ENCODE measurements around the gene SEC22A.

Gene SEC22A

DNA sequence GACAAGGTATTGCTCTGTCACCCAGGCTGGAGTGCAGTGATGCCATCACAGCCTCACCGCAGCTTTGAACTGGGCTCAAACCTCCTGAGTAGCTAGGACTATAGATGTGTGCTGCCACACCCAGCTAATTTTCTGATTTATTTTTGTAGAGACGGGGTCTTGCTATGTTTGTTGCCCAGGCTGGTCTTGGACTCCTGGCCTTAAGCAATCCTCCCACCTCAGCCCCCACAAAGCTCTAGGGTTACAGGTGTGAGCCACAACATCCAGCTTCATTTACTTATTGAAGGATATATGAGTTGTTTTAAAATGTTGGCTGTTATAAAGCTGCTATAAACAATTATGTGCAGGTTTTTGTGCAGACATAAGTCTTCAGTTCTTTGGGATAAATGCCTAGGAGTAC, 62.2 kb downstream of the SEC22A start:
- H3K4me3 ChIP-seq (ENCODE audit: low read length): no peak overlapping the region
- TF ChIP-seq ZNF274 (IDR thresholded peaks at IDR 0.05; ENCODE audit: low read depth, low read length): no peak

DNA sequence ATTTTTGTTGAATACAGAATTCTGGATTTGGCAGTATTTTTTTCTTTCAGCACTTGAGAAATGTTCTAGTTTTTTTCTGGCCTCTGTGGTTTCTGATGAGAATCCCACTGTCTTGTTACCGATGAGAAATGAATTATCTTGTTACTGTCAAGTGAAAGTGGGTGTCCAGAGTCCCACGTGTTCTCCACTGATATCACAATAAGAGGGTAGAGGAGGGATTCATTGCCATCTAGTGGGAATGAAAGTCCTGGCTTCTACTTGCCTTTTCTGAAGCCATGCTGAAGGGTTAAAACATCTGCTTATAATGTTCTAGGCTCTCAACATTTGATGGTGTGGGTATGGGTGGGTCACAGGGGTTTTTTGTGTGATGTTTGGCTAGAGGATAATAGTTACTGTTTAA, 66.1 kb downstream of the SEC22A start:
- TF ChIP-seq ZNF274 (IDR thresholded peaks at IDR 0.05; ENCODE audit: low read depth, low read length): no peak
- H3K4me3 ChIP-seq (ENCODE audit: low read length): no peak overlapping the region

DNA sequence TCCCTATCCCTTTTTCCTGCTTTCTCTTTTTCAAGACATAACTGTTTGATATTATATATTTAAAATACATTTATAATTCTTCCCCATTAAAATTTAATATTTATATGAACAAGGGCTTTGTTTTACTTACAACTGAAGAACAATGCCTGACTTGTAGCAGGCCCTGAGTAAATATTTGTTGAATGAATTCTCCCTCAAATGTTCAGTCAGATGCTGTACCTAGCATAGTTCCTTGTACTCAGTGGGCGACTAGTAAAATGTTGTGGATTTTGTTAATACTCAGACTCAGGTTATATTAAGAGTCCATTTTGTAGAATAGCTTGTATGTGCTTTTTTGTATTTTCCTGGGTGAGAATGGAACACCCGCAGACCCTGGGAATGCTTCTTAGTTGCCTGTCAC, 69.1 kb downstream of the SEC22A start:
- TF ChIP-seq ZNF274 (IDR thresholded peaks at IDR 0.05; ENCODE audit: low read depth, low read length): no peak
- no peak overlapping the region for H3K4me3 ChIP-seq (ENCODE audit: low read length)

DNA sequence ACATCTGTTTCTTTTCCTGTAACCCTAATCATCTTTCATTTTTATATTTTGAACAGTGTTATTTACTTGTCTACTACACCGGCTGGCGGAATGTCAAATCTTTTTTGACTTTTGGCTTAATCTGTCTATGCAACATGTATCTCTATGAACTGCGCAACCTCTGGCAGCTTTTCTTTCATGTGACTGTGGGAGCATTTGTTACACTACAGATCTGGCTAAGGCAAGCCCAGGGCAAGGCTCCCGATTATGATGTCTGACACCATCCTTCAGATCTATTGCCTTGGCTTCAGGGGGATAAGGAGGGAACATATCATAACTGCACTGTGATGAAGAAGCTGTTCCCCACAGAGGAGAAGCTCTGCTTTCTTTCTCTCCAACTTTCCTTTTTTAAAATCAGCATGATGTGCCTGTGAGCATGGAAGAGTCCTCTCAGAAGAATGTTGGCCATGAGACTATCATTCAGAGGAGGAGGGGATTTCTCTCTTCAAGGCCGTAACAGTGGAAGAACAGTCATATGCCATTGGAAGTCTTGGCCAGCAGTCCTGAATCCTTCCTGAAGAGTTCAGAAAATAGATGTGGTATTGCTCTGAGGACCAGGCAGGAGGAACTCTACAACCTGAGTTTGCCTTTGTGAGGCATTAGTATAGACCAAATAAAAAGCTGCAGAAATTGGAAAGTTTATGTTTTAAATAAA, 69.9 kb downstream of the SEC22A start:
- TF ChIP-seq ZNF274 (IDR thresholded peaks at IDR 0.05; ENCODE audit: low read depth, low read length): no peak
- H3K4me3 ChIP-seq (ENCODE audit: low read length): no peak overlapping the region

DNA sequence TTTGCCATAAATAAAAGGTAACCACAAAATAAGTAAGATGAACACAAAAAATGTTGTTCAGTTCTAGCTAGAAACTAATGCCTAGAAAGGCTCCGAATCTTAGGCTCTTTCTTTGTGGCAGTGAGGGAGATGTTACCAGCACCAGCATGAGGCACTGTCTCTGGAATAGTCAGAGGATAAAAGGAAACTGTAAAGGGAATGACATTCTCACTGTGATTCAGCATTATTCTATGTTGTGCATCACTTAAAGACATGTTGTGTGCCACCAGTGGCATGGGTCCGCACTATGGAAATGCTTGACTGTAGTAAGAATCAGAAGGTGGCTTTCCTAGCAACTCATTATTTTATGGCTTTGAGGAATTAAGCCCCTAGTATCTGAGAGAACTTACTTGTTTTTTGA, 70.8 kb downstream of the SEC22A start:
- no peak for TF ChIP-seq ZNF274 (IDR thresholded peaks at IDR 0.05; ENCODE audit: low read depth, low read length)
- H3K4me3 ChIP-seq (ENCODE audit: low read length): no peak overlapping the region

DNA sequence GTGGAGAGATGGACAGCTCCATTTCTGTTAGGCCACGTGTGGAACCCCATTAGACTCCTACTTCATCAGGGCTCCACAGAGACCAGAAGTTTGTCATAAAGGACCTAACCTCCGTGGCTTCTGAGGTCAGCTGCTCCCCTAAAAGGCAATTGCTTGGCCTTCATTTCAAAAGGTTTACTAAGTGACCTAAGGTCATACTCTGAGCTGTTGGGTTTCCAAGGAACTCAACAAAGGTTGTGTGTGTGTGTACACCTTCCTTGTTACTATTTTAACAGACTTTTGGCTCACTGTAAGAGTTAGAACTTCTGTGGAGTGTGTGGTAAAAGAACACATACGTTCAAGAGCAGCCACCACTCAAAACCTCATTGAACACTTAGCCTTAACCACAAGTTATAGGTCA, 73.9 kb downstream of the SEC22A start:
- no peak overlapping the region for H3K4me3 ChIP-seq (ENCODE audit: low read length)
- no peak for TF ChIP-seq ZNF274 (IDR thresholded peaks at IDR 0.05; ENCODE audit: low read depth, low read length)

DNA sequence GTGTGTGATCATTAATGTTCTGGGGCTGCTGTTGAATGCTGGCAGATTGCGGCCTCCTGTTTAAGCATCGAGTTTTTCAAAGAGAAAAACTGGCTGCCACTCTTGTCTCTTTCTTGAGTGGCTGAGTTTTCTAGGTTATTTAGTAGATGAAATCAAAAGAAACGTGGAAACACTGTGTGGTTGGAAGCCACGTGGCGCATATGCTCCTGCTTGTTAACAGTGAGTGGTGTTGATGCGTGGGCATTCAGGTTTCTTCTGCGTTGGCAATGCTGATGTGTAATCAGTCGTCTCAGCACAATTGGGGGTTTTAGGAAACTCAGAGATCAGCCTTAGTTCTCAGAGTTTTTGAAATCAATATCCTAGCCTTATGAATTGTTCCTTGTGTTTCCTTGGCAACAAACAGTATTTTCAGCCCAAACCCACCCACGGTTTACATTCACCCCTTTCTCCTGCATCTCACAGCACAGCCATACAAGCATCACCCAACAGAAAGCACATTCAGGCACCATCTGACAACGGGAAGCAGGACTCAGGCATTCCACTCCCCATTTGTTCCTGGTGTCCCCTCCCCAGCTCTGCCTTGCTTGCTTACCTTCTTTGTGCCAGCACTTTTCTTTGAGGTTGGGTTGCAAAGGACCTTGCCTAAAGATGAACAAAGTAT, 74.7 kb downstream of the SEC22A start:
- no peak overlapping the region for H3K4me3 ChIP-seq (ENCODE audit: low read length)
- no peak for TF ChIP-seq ZNF274 (IDR thresholded peaks at IDR 0.05; ENCODE audit: low read depth, low read length)

DNA sequence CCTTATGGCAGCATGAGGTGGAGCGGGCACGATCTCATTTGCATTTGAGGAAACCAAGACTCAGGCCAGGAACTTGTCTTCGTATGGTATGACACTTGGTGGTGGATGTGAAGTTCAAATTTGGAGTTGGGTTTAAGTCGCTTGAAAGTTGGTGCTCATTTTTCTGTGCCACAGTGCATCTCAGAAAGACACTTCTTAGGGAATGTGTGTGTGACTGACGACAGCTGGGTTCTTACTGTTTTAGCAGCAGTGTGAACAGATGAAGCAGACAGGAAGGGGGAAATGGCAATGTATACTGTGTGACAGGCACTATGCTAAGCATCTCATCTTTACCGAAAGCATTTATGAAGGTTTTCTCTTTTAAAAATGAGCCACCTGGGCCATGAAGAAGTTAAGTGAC, 75.4 kb downstream of the SEC22A start:
- no peak for TF ChIP-seq ZNF274 (IDR thresholded peaks at IDR 0.05; ENCODE audit: low read depth, low read length)
- no peak overlapping the region for H3K4me3 ChIP-seq (ENCODE audit: low read length)

DNA sequence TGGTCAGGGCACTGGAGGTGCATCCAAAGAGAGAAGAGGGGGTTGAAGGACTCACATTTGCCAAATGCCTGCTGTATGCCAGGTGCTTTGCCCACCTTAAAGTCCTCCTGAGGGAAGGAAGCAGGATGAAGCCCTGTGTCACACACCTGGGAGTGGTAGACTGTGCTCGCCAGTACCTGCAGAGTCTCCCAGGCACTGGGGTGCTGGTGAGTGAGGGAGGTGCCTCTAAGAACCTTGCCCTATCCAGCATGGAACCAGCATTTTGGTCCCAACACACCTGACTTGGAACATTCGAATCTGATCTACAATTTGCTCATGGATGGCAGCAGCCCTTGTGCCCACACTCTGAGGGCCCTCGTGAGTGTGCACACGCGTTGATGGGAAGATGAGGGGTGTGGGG, 76.7 kb downstream of the SEC22A start:
- TF ChIP-seq ZNF274 (IDR thresholded peaks at IDR 0.05; ENCODE audit: low read depth, low read length): no peak
- no peak overlapping the region for H3K4me3 ChIP-seq (ENCODE audit: low read length)

DNA sequence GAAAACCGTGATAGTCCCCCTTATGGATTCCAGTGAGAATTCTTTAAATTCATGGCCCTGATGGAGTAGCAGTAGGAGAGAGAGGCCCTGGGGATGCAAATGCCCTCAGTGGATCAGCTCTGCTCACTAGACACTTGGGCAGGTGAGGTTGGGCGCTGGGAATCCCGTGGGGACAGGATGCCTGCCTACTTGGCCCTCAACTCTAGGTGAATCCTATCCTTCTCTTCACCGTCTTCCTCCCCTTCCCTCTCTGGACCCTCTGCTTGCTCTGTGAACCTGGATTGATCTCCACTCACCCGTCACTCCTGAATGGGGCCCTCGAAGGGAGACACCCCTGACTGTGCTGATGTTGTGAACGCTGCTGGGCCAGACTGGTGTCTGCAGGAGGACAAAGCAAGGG, 77.4 kb downstream of the SEC22A start:
- no peak for TF ChIP-seq ZNF274 (IDR thresholded peaks at IDR 0.05; ENCODE audit: low read depth, low read length)
- H3K4me3 ChIP-seq (ENCODE audit: low read length): no peak overlapping the region

DNA sequence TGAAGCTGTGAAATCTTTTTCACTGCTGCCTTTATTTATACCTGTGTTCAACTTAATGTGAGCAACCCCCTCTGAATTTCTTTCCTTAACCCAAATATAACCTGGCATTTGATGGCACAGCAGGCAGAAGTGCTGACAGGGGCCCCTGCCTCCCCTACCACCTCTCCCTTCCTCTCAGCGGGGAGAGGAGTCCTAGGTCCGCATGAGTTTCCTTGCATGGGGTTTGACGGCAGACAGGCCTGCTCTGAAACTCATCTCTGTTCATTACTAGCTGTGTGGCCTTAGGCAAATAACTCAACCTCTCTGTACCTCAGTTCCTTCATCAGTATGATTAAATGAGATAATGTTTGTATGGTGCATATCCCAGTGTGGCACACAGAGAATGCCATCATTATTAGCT, 79.7 kb downstream of the SEC22A start:
- no peak overlapping the region for H3K4me3 ChIP-seq (ENCODE audit: low read length)
- no peak for TF ChIP-seq ZNF274 (IDR thresholded peaks at IDR 0.05; ENCODE audit: low read depth, low read length)

DNA sequence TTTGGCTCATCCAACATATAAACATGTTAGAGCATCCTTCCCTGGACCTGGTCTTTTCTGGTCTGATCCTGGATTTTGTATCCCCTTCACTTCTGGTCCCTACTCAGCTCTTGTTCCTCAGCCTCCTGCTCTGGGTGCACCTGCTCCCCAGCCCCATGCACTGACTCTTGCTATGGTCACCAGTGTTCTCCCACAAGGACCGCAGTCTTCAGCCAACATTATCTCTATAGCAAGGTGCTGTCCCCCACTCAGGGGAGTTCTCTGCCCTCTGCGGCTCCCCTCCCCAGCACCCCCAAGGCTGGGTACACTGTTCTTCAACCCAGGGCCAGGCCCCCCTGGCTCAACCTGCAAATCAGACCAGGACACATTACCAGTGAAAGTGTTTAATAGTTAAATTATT, 80.2 kb downstream of the SEC22A start:
- no peak for TF ChIP-seq ZNF274 (IDR thresholded peaks at IDR 0.05; ENCODE audit: low read depth, low read length)
- no peak overlapping the region for H3K4me3 ChIP-seq (ENCODE audit: low read length)

DNA sequence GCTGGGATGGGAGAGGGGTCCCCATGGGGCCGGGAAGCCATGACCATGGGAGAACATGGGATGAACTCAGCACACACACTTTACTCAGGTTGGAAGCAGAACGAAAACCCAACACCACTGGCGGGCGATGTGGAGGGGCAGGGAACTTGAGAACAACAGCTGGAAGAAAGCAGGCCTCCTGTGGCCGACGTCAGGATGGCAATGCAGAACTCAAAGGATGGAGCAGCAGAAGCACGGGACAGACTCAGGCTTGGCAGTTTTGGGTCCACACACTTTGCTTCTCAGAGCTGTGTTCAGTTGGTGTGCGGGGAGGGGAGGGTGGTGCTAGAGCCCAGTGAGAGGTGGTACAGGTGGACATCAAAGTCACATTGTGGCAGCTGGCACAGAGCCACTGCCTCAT, 80.7 kb downstream of the SEC22A start:
- TF ChIP-seq ZNF274 (IDR thresholded peaks at IDR 0.05; ENCODE audit: low read depth, low read length): no peak
- H3K4me3 ChIP-seq (ENCODE audit: low read length): no peak overlapping the region

DNA sequence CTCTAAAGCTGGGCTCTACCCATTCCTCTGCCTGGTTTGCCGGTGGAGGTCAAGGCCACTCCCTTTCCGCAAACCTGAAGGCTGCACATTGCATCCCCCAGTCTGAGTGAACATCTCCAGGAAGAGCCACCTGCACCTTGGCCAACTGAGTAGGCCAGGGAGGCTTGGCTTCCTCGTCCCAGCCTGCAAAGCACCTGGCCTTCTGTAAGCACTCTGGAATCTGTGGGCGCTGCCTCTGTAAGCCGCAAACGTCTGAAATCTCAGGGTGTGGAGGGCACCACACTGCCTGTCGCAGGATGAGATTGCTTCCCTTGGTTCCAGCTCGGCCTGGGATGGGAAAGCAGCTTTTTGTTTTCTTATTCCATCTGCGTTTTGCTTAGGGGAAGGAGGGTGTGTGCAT, 81.3 kb downstream of the SEC22A start:
- no peak for TF ChIP-seq ZNF274 (IDR thresholded peaks at IDR 0.05; ENCODE audit: low read depth, low read length)

DNA sequence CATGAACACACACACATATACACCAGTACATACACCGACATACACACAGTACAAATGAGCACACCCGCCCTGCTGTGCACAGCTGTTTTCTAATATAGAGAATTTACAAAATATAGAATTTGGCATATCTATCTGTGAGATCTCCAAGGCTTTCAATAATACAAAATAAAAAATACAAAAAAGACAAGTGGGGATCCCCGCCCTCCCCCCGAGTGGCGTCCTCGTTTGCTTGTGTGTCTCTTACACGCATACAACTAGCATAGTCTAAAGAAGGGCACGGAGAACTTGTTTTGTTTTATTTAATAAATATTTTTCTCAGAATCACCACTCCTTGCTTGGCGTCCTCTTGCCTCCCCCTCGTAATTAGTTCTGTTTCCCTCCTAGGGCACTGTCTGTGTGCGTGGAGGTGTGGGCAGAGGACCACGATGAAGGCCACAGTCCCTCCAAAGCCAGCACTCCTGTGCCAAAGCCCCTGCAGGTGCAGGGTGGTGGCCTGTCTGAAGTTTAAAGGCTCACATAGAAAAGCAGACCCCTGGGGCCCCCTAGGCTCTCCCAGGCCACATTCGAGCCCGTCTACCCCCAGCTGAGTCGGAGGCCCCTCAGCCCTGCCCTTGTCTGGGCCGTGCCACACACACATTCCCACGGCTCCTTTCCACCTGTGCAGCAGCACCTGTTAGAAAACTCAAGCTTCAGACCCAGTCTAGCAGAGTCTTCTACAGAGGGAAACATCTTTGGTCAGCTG, 82.1 kb downstream of the SEC22A start:
- no peak for TF ChIP-seq ZNF274 (IDR thresholded peaks at IDR 0.05; ENCODE audit: low read depth, low read length)
- no peak overlapping the region for H3K4me3 ChIP-seq (ENCODE audit: low read length)

More for the DNA sequence above, 81.3 kb downstream of the SEC22A start:
- H3K4me3 ChIP-seq (ENCODE audit: low read length): no peak overlapping the region

Measured in GM08714 (cell line).